Transverse colon (tissue), 4 donors: ENCODE results near the gene FNDC5. TPM values are rescaled to one million over a fixed set of nuclear protein-coding genes. Genes with fewer than 3 reads are reported as not detected.

Source experiments
- DNase-seq: peaks from one replicate; pipeline ENCODE4 v3.0.0-alpha.2; 2019
- H3K27ac ChIP-seq, 4 donors: fragments of 200-600 bp; sonication (generic); 2 replicates each; pipeline ENCODE4 v1.5.1; 2016 to 2018; ENCODE audit warnings: inconsistent platforms in 4 of 4
- H3K27me3 ChIP-seq: fragments of 200-600 bp; sonication (generic); 2 replicates; pipeline ENCODE4 v1.5.1; 2017; ENCODE audit warnings: inconsistent platforms
- H3K36me3 ChIP-seq, 4 donors: fragments of 200-600 bp; sonication (generic); 2 replicates each; pipeline ENCODE4 v1.5.1; 2017 to 2019; ENCODE audit warnings: inconsistent platforms in 4 of 4
- H3K4me1 ChIP-seq, 4 donors: fragments of 200-600 bp; sonication (generic); 2 replicates each; pipeline ENCODE4 v1.5.1; 2017 to 2020; ENCODE audit warnings: inconsistent platforms in 4 of 4
- H3K4me3 ChIP-seq, 4 donors: fragments of 200-600 bp; sonication (generic); 1 replicate in 1 of 4; 2 replicates in 3 of 4; pipeline versions ENCODE4 v1.5.1 to v1.6.1; 2017 to 2019; ENCODE audit warnings: inconsistent platforms in 4 of 4
- H3K9me3 ChIP-seq, 2 donors: fragments of 200-600 bp; sonication (generic); 2 replicates each; pipeline ENCODE4 v1.5.1; 2017 to 2019; ENCODE audit warnings: inconsistent platforms in 2 of 2
- CTCF ChIP-seq, 5 experiments: fragments of 200-600 bp in 3 of 5; fragments of 450-650 bp in 2 of 5; sonication (generic) in 3 of 5; IDR thresholded peaks; 1 replicate in 2 of 5; 2 replicates in 3 of 5; pipeline ENCODE4 v1.5.1; 2016 to 2017; ENCODE audit warnings: antibody characterized with exemption in 5 of 5, inconsistent platforms in 3 of 5, mild to moderate bottlenecking in 2 of 5, moderate library complexity in 1 of 5
- EP300 ChIP-seq: sonication (generic); formaldehyde crosslinking; IDR thresholded peaks from one replicate; pipeline ENCODE4 v1.6.1; 2017; ENCODE audit warnings: antibody characterized with exemption, low read depth
- POLR2A ChIP-seq: fragments of 450-650 bp; IDR thresholded peaks from one replicate; pipeline ENCODE4 v1.6.1; 2016; ENCODE audit warnings: antibody characterized with exemption, mild to moderate bottlenecking, moderate library complexity
- POLR2AphosphoS5 ChIP-seq, 3 donors: sonication (generic); formaldehyde crosslinking; IDR thresholded peaks; one replicate each; pipeline ENCODE4 v1.6.1; 2016; ENCODE audit warnings: antibody characterized with exemption in 3 of 3
- WGBS, 2 donors: methylation state at CpG; one replicate each; pipeline ENCODE4 v1.1.5; 2018; ENCODE audit warnings: low coverage in 1 of 2; 5-methylcytosine and 5-hydroxymethylcytosine counted together
- in situ Hi-C, 4 donors: fragments of 200-750 bp; cut with MboI; loops; one replicate each; pipeline versions ENCODE4 v1.15.0 to v1.15.1; 2017; ENCODE audit warnings: low sequenced_read_pairs in 3 of 4, low pct_ligation_motif_present in 1 of 4, low pct_unique_long_range_greater_than_20kb in 1 of 4
- intact Hi-C: fragments of 100-400 bp; cut with DNase I; formaldehyde crosslinking; loops from one replicate; pipeline ENCODE4 v1.15.1; 2023; ENCODE audit warnings: low total_unique reads
- total RNA-seq, 4 donors: library from RNA; depleted of rRNA; stranded (reverse); fragments of >200 nt; gene quantifications; one replicate each; pipeline ENCODE4 v1.1.0, GENCODE V29; 2016

The FNDC5 gene
- total RNA-seq, 4 donors from 2014 or later: 0.32 to 0.55 TPM; not detected in 2

GRCh38 chr1:32893198-32894018 lies 22.7 kb upstream of the FNDC5 start:
- in situ Hi-C loops (no loop called here), intact Hi-C loops (no loop called here)
- peak; percentile 83 for DNase-seq
- TF ChIP-seq EP300 (no peak), POLR2A (peak; percentile 50), CTCF (IDR thresholded peaks at IDR 0.05) (peak in 2 of 5 experiments; percentile 21 to 47), POLR2AphosphoS5 (IDR thresholded peaks at IDR 0.05) (peak in 2 of 3 donors; percentile 8 to 33)
- Histone ChIP-seq H3K27ac (peak overlapping the region; percentile 68 to 80 (median 74)), H3K36me3 (no peaks in the 10 kb centered on the region), H3K27me3 (peaks cover 37% of the 10 kb centered on the region), H3K4me1 (peaks cover 5 to 22% (median 15%) of the 10 kb centered on the region in 4 donors), H3K4me3 (peak overlapping the region; percentile 12 to 55 (median 41)), H3K9me3 (no peaks in the 10 kb centered on the region)
- 4% methylated on average over 55 of the region's 58 CpGs; no CpG with 5 or more reads in 1 of the 2 donors for WGBS, 2 donors

GRCh38 chr1:32892368-32893197 lies 21.9 kb upstream of the FNDC5 start:
- H3K27me3 ChIP-seq: peaks cover 45% of the 10 kb centered on the region
- in situ Hi-C loops (no loop called here), intact Hi-C loops (no loop called here)
- no peaks in the 10 kb centered on the region for H3K9me3 ChIP-seq
- peak overlapping the region; percentile 12 to 55 (median 41) for H3K4me3 ChIP-seq
- H3K36me3 ChIP-seq: no peaks in the 10 kb centered on the region
- peaks cover 5 to 22% (median 15%) of the 10 kb centered on the region in 4 donors for H3K4me1 ChIP-seq
- TF ChIP-seq EP300 (no peak), POLR2A (no peak), POLR2AphosphoS5 (IDR thresholded peaks at IDR 0.05) (no peak), CTCF (IDR thresholded peaks at IDR 0.05) (peak in 4 of 5 experiments; percentile 49 to 62 (median 60))
- 23 to 37% methylated on average over 5 to 49 of the region's 49 CpGs for WGBS, 2 donors
- peak overlapping the region; percentile 68 to 80 (median 74) for H3K27ac ChIP-seq
- peak; percentile 69 for DNase-seq

- intact Hi-C loops: no loop called here
- no peak overlapping the region for H3K27ac ChIP-seq
- H3K4me1 ChIP-seq: peaks cover 5 to 25% (median 15%) of the 10 kb centered on the region in 4 donors
- no peak for DNase-seq
- H3K27me3 ChIP-seq: peaks cover 54% of the 10 kb centered on the region
- TF ChIP-seq POLR2A (no peak), CTCF (IDR thresholded peaks at IDR 0.05) (no peak), EP300 (no peak), POLR2AphosphoS5 (IDR thresholded peaks at IDR 0.05) (no peak)
- no peak overlapping the region for H3K4me3 ChIP-seq
- H3K9me3 ChIP-seq: no peaks in the 10 kb centered on the region
- H3K36me3 ChIP-seq: no peaks in the 10 kb centered on the region
- in situ Hi-C loops: no loop called here
- WGBS, 2 donors: 100% methylated on average over 1 to 3 of the region's 3 CpGs
Measured at GRCh38 chr1:32891630-32892029, 20.9 kb upstream of the FNDC5 start.

GRCh38 chr1:32891241-32891570 lies 20.5 kb upstream of the FNDC5 start:
- H3K4me3 ChIP-seq: no peak overlapping the region
- no peaks in the 10 kb centered on the region for H3K9me3 ChIP-seq
- intact Hi-C loops: no loop called here
- 60 to 100% methylated on average over 1 of the region's 1 CpG for WGBS, 2 donors
- in situ Hi-C loops: no loop called here
- DNase-seq: no peak
- no peak for TF ChIP-seq CTCF (IDR thresholded peaks at IDR 0.05)
- peaks cover 58% of the 10 kb centered on the region for H3K27me3 ChIP-seq
- peaks cover 5 to 30% (median 18%) of the 10 kb centered on the region in 4 donors for H3K4me1 ChIP-seq
- H3K27ac ChIP-seq: no peak overlapping the region
- no peaks in the 10 kb centered on the region for H3K36me3 ChIP-seq
